ENCODE data around the gene TPO.

DNA sequence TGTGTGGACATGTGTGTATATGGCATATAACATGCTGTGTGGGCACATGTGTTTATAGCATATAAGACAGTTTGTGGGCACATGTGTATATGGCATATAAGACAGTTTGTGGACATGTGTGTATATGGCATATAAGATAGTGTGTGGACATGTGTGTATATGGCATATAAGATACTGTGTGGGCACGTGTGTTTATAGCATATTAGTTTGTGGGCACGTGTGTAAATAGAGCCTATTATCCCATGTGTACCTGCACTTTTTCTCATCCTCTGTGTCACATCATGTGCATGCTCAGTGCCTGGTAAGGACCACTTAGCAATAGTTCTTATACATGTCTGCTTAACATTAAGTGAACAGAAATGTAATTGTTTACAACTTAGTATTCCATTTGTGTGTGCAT is 45.2 kb downstream of the TPO start:
- TF ChIP-seq GATA3 (IDR thresholded peaks at IDR 0.05; ENCODE audit: low read depth, low read length), result no peak
- TF ChIP-seq GATA2 (IDR thresholded peaks at IDR 0.05; ENCODE audit: low read depth, low read length), result no peak
